ENCODE results near the gene CRY2. TPM values are rescaled to one million over a fixed set of nuclear protein-coding genes. Genes with fewer than 3 reads are reported as not detected.
A peak's percentile ranks its signal among the peaks of the same experiment; 100 is the strongest.

The CRY2 gene
- total RNA-seq, 1 donor from 2014 or later = 62.3 TPM

GRCh38 chr11:45929486-45930030 is 82.3 kb downstream of the CRY2 start:
- H3K4me3 ChIP-seq = no peak overlapping the region
- peaks cover 5% of the 10 kb centered on the region for H3K27me3 ChIP-seq (ENCODE audit: low read depth)
- H3K36me3 ChIP-seq = peaks cover 31% of the 10 kb centered on the region
- peaks cover 18% of the 10 kb centered on the region for H3K4me1 ChIP-seq
- ATAC-seq (peak; percentile 18 to 20), DNase-seq (no peak)
- intact Hi-C loops (cut with DNase I) = no loop called here
- peak overlapping the region; percentile 41 for H3K27ac ChIP-seq
- no peak for TF ChIP-seq CTCF (IDR thresholded peaks at IDR 0.05)
- H3K9me3 ChIP-seq = no peaks in the 10 kb centered on the region

GRCh38 chr11:45930031-45930794 is 82.9 kb downstream of the CRY2 start:
- Histone ChIP-seq H3K27ac (peak overlapping the region; percentile 41), H3K4me3 (no peak overlapping the region), H3K27me3 (ENCODE audit: low read depth) (peaks cover 5% of the 10 kb centered on the region), H3K4me1 (peaks cover 18% of the 10 kb centered on the region), H3K9me3 (no peaks in the 10 kb centered on the region), H3K36me3 (peaks cover 38% of the 10 kb centered on the region)
- intact Hi-C loops (cut with DNase I) = no loop called here
- ATAC-seq (peak; percentile 45 to 48), DNase-seq (peak; percentile 74)
- no peak for TF ChIP-seq CTCF (IDR thresholded peaks at IDR 0.05)

DNA sequence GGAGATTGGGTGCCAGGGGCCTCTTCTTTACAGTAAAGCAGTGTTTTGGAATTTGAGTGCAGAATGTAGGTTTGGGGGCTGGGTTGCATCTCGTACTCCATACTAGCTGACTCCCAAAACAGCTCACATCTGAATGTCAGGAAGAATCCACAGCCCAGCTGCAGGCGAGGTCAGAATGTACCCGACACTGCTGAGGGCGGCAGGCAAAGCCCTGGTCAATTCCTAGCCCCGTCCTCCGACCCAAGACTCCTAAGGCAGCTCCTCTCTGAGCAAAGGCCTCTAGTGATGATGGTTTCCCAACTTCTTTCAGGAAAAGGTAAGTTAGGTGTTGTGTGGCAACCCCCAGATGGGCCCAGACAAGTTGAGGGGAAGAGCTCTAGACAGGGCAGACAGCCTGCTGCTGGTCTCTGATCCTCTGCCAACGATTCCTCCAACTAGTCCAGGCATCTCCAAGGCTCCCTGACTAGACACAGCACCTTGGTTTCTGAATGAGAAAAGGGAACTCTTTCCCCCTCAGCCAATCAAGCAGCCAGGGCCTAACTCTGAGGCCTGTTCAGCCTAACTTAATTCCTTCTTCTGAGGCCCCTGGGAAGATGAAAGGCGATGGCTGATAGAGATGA is 83.8 kb downstream of the CRY2 start:
- no peak for TF ChIP-seq CTCF (IDR thresholded peaks at IDR 0.05)
- intact Hi-C loops (cut with DNase I) = no loop called here
- Histone ChIP-seq H3K27me3 (ENCODE audit: low read depth) (peaks cover under 1% of the 10 kb centered on the region), H3K4me1 (peaks cover 18% of the 10 kb centered on the region), H3K36me3 (peaks cover 46% of the 10 kb centered on the region), H3K9me3 (no peaks in the 10 kb centered on the region), H3K27ac (no peak overlapping the region), H3K4me3 (no peak overlapping the region)
- DNase-seq = no peak
- ATAC-seq = no peak

GRCh38 chr11:45931739-45932138 is 84.5 kb downstream of the CRY2 start:
- peaks cover 53% of the 10 kb centered on the region for H3K36me3 ChIP-seq
- no peak overlapping the region for H3K4me3 ChIP-seq
- intact Hi-C loops (cut with DNase I) = no loop called here

GRCh38 chr11:45932217-45932616 is 84.9 kb downstream of the CRY2 start:
- H3K27me3 ChIP-seq (ENCODE audit: low read depth) = no peaks in the 10 kb centered on the region
- peaks cover 58% of the 10 kb centered on the region for H3K36me3 ChIP-seq
- peaks cover 18% of the 10 kb centered on the region for H3K4me1 ChIP-seq
- H3K9me3 ChIP-seq = no peaks in the 10 kb centered on the region
- no peak for DNase-seq
- ATAC-seq = no peak
- no peak overlapping the region for H3K4me3 ChIP-seq
- no peak overlapping the region for H3K27ac ChIP-seq
- intact Hi-C loops (cut with DNase I) = no loop called here
- no peak for TF ChIP-seq CTCF (IDR thresholded peaks at IDR 0.05)

More at GRCh38 chr11:45931739-45932138, 84.5 kb downstream of the CRY2 start:
- DNase-seq (no peak), ATAC-seq (no peak)
- Histone ChIP-seq H3K4me1 (peaks cover 18% of the 10 kb centered on the region), H3K27me3 (ENCODE audit: low read depth) (no peaks in the 10 kb centered on the region), H3K9me3 (no peaks in the 10 kb centered on the region), H3K27ac (no peak overlapping the region)
- TF ChIP-seq CTCF (IDR thresholded peaks at IDR 0.05) = no peak

Other genes with a start within 250 kb of the CRY2 start
- 4.6 TPM for gene CHST1, start 181.9 kb upstream of the CRY2 start, total RNA-seq
- 24.7 TPM for gene SLC35C1, start 42.3 kb upstream of the CRY2 start, total RNA-seq
- gene MAPK8IP1, start 38.2 kb downstream of the CRY2 start, total RNA-seq = 7.3 TPM
- 0.53 TPM for gene FREY1, start 59.8 kb downstream of the CRY2 start, total RNA-seq
- gene PEX16, start 70.4 kb downstream of the CRY2 start, total RNA-seq = 22.7 TPM
- gene LARGE2, start 75.2 kb downstream of the CRY2 start, total RNA-seq = 5.0 TPM